H1 (cell line): Measurements from ENCODE around the gene FBLIM1. TPM values are rescaled to one million over a fixed set of nuclear protein-coding genes. Genes with fewer than 3 reads are reported as not detected.
A peak's percentile ranks its signal among the peaks of the same experiment; 100 is the strongest.

Experiments used
- CTCF ChIA-PET: fragments of 300-600 bp; sonication (Branson Sonifier 250); formaldehyde crosslinking; loops from one replicate; lab custom pipeline; 2021; ENCODE audit not compliant: partially characterized antibody; lab: Charles Lee
- POLR2A ChIA-PET: fragments of 300-600 bp; sonication (Branson Sonifier 250); formaldehyde crosslinking; loops from one replicate; lab custom pipeline; 2021; ENCODE audit warnings: inconsistent platforms; ENCODE audit not compliant: partially characterized antibody; lab: Charles Lee
- DNase-seq, 2 experiments: peaks; one replicate each; pipeline versions ENCODE4 v3.0.0 to v3.0.0-alpha.2; 2010 to 2022; ENCODE audit warnings: low spot score in 2 of 2, low read depth in 1 of 2, mixed read lengths in 1 of 2
- FAIRE-seq: peaks from 2 replicates; lab custom pipeline; 2011; peaks lifted over from hg19 to GRCh38; lab: Jason Lieb, UNC
- H2AFZ ChIP-seq: 2 replicates; pipeline ENCODE4 v1.8.1; 2012; ENCODE audit warnings: low read length, inconsistent platforms
- H2AK5ac ChIP-seq: 2 replicates; pipeline ENCODE4 v1.6.1; 2013; ENCODE audit warnings: low read depth, low read length
- H2BK120ac ChIP-seq: replicated peaks from 2 replicates; pipeline ENCODE3; 2013; ENCODE audit warnings: low read depth, low read length, inconsistent platforms
- H2BK12ac ChIP-seq: 2 replicates; pipeline ENCODE4 v1.6.1; 2013; ENCODE audit warnings: low read depth, low read length
- H2BK15ac ChIP-seq: 2 replicates; pipeline ENCODE4 v1.6.1; 2013; ENCODE audit warnings: low read length
- H2BK20ac ChIP-seq: 2 replicates; pipeline ENCODE4 v1.6.1; 2013; ENCODE audit warnings: low read length
- H2BK5ac ChIP-seq: 2 replicates; pipeline ENCODE4 v1.6.1; 2013; ENCODE audit warnings: low read depth, low read length
- H3K14ac ChIP-seq: 2 replicates; pipeline ENCODE4 v1.6.1; 2013; ENCODE audit warnings: inconsistent platforms; ENCODE audit not compliant: insufficient read length
- H3K18ac ChIP-seq: 2 replicates; pipeline ENCODE4 v1.6.1; 2013; ENCODE audit warnings: low read length; ENCODE audit errors: extremely low read depth
- H3K23ac ChIP-seq: 2 replicates; pipeline ENCODE4 v1.6.1; 2013; ENCODE audit warnings: inconsistent platforms; ENCODE audit not compliant: insufficient read length
- H3K23me2 ChIP-seq: 2 replicates; pipeline ENCODE4 v1.6.1; 2013; ENCODE audit warnings: low read depth, low read length
- H3K27ac ChIP-seq: 2 replicates; pipeline ENCODE4 v1.6.1; 2011; ENCODE audit warnings: low read depth, low read length, inconsistent platforms
- H3K27me3 ChIP-seq, 4 experiments: replicated peaks in 1 of 4; 1 replicate in 1 of 4; 2 replicates in 3 of 4; pipeline versions ENCODE4 v1.6.1 to v1.8.1; 2011 to 2013; ENCODE audit warnings: low read length in 3 of 4, mild to moderate bottlenecking in 3 of 4, inconsistent platforms in 2 of 4, mixed read lengths in 2 of 4, moderate library complexity in 1 of 4; ENCODE audit not compliant: control insufficient read depth in 3 of 4, insufficient read depth in 3 of 4; ENCODE audit errors: extremely low read depth in 1 of 4
- H3K36me3 ChIP-seq, 4 experiments: 2 replicates each; pipeline versions ENCODE4 v1.6.1 to v1.8.1; 2011 to 2013; ENCODE audit warnings: mild to moderate bottlenecking in 4 of 4, low read length in 3 of 4, moderate library complexity in 2 of 4, control low read depth in 1 of 4, inconsistent platforms in 1 of 4; ENCODE audit not compliant: insufficient read depth in 4 of 4, control insufficient read depth in 2 of 4
- H3K4ac ChIP-seq: replicated peaks from 2 replicates; pipeline ENCODE3; 2013; ENCODE audit warnings: low read length, low read depth, mixed read lengths, inconsistent platforms; ENCODE audit not compliant: insufficient read length
- H3K4me1 ChIP-seq, 4 experiments: replicated peaks in 1 of 4; 1 replicate in 1 of 4; 2 replicates in 3 of 4; pipeline versions ENCODE4 v1.6.1 to v1.8.1; 2011 to 2013; ENCODE audit warnings: low read length in 3 of 4, inconsistent platforms in 2 of 4, mixed read lengths in 1 of 4; ENCODE audit not compliant: insufficient read depth in 4 of 4, control insufficient read depth in 3 of 4
- H3K4me2 ChIP-seq, 2 experiments: 2 replicates each; pipeline versions ENCODE4 v1.6.1 to v1.8.1; 2011 to 2013; ENCODE audit warnings: low read depth in 2 of 2, low read length in 2 of 2, control low read depth in 1 of 2, inconsistent platforms in 1 of 2, mild to moderate bottlenecking in 1 of 2; ENCODE audit not compliant: insufficient read depth in 1 of 2
- H3K4me3 ChIP-seq, 4 experiments: fragments of 200-600, 300-600 bp in 1 of 4; sonication (generic), shearing (Covaris generic), sonication (Bioruptor Twin) in 1 of 4; 2 replicates each; pipeline versions ENCODE4 v1.5.1 to v1.8.1; 2011 to 2016; ENCODE audit warnings: low read length in 4 of 4, low read depth in 3 of 4, control low read depth in 2 of 4, inconsistent platforms in 2 of 4, mild to moderate bottlenecking in 2 of 4, mixed read lengths in 1 of 4, moderate library complexity in 1 of 4; ENCODE audit not compliant: insufficient read depth in 2 of 4; ENCODE audit errors: extremely low read depth in 1 of 4
- H3K56ac ChIP-seq: replicated peaks from 2 replicates; pipeline ENCODE3; 2013; ENCODE audit warnings: low read depth, mild to moderate bottlenecking, mixed read lengths, low read length, inconsistent platforms; ENCODE audit not compliant: insufficient read length
- H3K79me1 ChIP-seq: 2 replicates; pipeline ENCODE4 v1.6.1; 2013; ENCODE audit warnings: low read depth, low read length, control low read depth
- H3K79me2 ChIP-seq, 2 experiments: 2 replicates each; pipeline versions ENCODE4 v1.6.1 to v1.8.1; 2012 to 2013; ENCODE audit warnings: low read length in 2 of 2, mild to moderate bottlenecking in 2 of 2, inconsistent platforms in 1 of 2; ENCODE audit not compliant: insufficient read depth in 2 of 2, control insufficient read depth in 1 of 2
- H3K9ac ChIP-seq, 4 experiments: replicated peaks in 1 of 4; 1 replicate in 1 of 4; 2 replicates in 3 of 4; pipeline versions ENCODE4 v1.6.1 to v1.8.1; 2011 to 2013; ENCODE audit warnings: low read depth in 3 of 4, low read length in 3 of 4, control low read depth in 2 of 4, mild to moderate bottlenecking in 2 of 4, moderate library complexity in 2 of 4, inconsistent platforms in 1 of 4; ENCODE audit errors: extremely low read depth in 1 of 4
- H3K9me3 ChIP-seq, 2 experiments: 2 replicates each; pipeline versions ENCODE4 v1.6.1 to v1.8.1; 2012 to 2013; ENCODE audit warnings: mild to moderate bottlenecking in 2 of 2, moderate library complexity in 2 of 2, control low read depth in 1 of 2, inconsistent platforms in 1 of 2, low read depth in 1 of 2, low read length in 1 of 2, mixed read lengths in 1 of 2; ENCODE audit not compliant: insufficient read depth in 2 of 2
- H4K20me1 ChIP-seq, 2 experiments: replicated peaks in 1 of 2; 2 replicates each; pipeline versions ENCODE3 to v1.8.1; 2011 to 2013; ENCODE audit warnings: inconsistent platforms in 2 of 2, low read length in 2 of 2, mild to moderate bottlenecking in 1 of 2; ENCODE audit not compliant: insufficient read depth in 2 of 2, control insufficient read depth in 1 of 2
- H4K5ac ChIP-seq: 2 replicates; pipeline ENCODE4 v1.6.1; 2013; ENCODE audit warnings: low read length, low read depth, mixed read lengths, inconsistent platforms; ENCODE audit not compliant: insufficient read length
- H4K8ac ChIP-seq: 2 replicates; pipeline ENCODE4 v1.8.0; 2013; ENCODE audit warnings: mild to moderate bottlenecking, moderate library complexity, low read length, inconsistent platforms; ENCODE audit not compliant: insufficient read depth; ENCODE audit errors: extremely low read depth
- H4K91ac ChIP-seq: replicated peaks from 2 replicates; pipeline ENCODE3; 2013; ENCODE audit warnings: low read length, mixed read lengths, inconsistent platforms; ENCODE audit not compliant: insufficient read length
- KDM1A ChIP-seq: fragments of 200-600, 300-600 bp; sonication (generic); IDR thresholded peaks from 2 replicates; pipeline ENCODE4 v1.7.1; 2016; ENCODE audit warnings: mild to moderate bottlenecking, low read length, borderline replicate concordance
- PHF8 ChIP-seq: fragments of 200-600 bp; sonication (generic); conservative IDR thresholded peaks from 2 replicates; pipeline ENCODE4 v1.7.1; 2012; ENCODE audit warnings: low read depth, mild to moderate bottlenecking, inconsistent platforms, low read length, moderate library complexity
- WGBS, 2 experiments: shearing (Covaris generic) in 1 of 2; methylation state at CpG; one replicate each; pipeline versions ENCODE4 v1.1.6 to v1.1.7; 2013 to 2015; ENCODE audit warnings: low lambda C conversion rate in 2 of 2, mixed read lengths in 2 of 2, inconsistent platforms in 1 of 2, low coverage in 1 of 2, missing lambda C conversion rate in 1 of 2; ENCODE audit not compliant: insufficient replicate concordance in 2 of 2, insufficient coverage in 1 of 2, insufficient read length in 1 of 2; ENCODE audit errors: extremely low coverage in 1 of 2, missing lambda C conversion rate in 1 of 2; 5-methylcytosine and 5-hydroxymethylcytosine counted together
- polyA plus RNA-seq, 7 experiments: library from polyadenylated mRNA; depleted of rRNA in 3 of 7; stranded (reverse) in 5 of 7; unstranded in 2 of 7; fragments of >200 nt in 5 of 7; fragments of 200-250 nt in 2 of 7; gene quantifications; 1 replicate in 5 of 7; 2 replicates in 1 of 7; 4 replicates in 1 of 7; pipeline versions ENCODE4 v1.2.1 to v1.2.3, GENCODE V29; 2011 to 2013; ENCODE audit warnings: missing spikeins in 2 of 7, mixed read lengths in 2 of 7
- total RNA-seq: library from RNA; stranded (reverse); fragmentation: NEBNext Ultra II Directional; extraction: Animal tissue kit (Norgen Biotek cat#: 25700); gene quantifications from 2 replicates; pipeline ENCODE4 v1.2.1, GENCODE V29; 2021
- TF ChIP-seq, protein P1 (sequence below): IDR thresholded peaks from 2 replicates; pipeline ENCODE4 v1.6.1; 2011; ENCODE audit warnings: low read length, improper control_type of control experiment

Gene FBLIM1
- total and polyA plus RNA-seq, 2 of the 8 experiments (the other 6 are each of a cell fraction or from before 2014, with no cell fraction given), result 66.6 to 66.7 TPM

DNA sequence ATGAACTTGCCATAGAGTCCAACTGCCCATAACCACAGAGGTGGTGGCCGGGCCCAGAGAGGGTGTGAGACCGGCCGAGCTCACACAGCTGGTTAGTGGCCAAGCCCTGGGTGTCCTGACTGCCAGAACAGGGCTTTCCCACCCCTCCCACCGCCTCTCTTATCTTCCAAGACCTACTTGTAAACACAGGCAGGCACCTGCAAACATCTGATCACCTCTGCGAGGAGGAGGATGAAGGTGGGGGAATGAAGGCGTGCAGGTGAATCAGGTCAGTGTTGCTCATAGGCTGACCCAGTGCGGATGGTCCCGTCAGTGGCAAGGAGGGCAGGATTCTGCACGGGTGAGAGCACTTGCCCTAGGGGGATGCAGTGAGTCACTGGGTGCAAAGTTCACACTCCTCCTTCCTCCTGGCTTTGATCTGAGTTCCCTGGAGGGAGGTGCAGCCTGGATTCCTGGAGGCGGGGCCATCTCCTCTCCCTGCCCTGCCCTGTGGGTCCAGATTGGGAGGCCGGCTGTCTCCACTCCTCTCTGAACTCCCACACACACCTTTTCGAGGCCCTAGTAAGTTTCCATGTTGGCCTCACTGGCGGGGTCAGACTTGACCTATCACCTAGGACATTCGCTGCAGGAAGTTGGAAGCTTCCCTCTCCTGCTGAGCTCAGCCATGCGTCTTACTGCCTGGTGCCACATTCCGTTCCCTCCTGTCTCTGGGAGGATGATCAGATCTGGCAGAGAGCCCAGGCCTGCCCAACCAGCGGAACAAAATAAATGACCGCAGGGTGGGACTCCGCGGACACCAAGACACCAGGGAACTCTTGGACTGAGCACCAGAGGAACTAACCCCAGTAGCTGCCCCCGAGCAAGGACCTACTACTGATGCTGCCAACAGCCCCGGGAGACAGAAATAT lies 41.6 kb downstream of the FBLIM1 start:
- Histone ChIP-seq H3K23me2 (no peaks in the 10 kb centered on the region), H3K4me1 (peaks cover 0 to 18% (median 12%) of the 10 kb centered on the region in 4 experiments; a peak in 6 of 7 replicates), H3K27me3 (no peaks in the 10 kb centered on the region), H3K4me3 (no peak overlapping the region), H4K8ac (no peak overlapping the region; the same call in 1 of the 2 replicates), H3K56ac (no peak overlapping the region), H3K9ac (no peak overlapping the region), H3K18ac (peak overlapping the region; percentile 15; the same call in 1 of the 2 replicates), H3K27ac (no peak overlapping the region), H3K9me3 (no peaks in the 10 kb centered on the region), H3K23ac (no peak overlapping the region), H3K79me1 (no peaks in the 10 kb centered on the region), H4K91ac (no peak overlapping the region), H3K4me2 (no peak overlapping the region; a peak in 1 of 4 replicates), H2BK20ac (0 out of 2 replicates have a peak overlapping the region, but pooled peaks have one; percentile 6), H3K79me2 (no peaks in the 10 kb centered on the region), H2BK12ac (0 out of 2 replicates have a peak overlapping the region, but pooled peaks have one; percentile 32), H2BK120ac (no peak overlapping the region), H3K36me3 (no peaks in the 10 kb centered on the region), H2AK5ac (no peak overlapping the region), H2BK5ac (no peak overlapping the region), H3K14ac (no peak overlapping the region), H4K5ac (no peak overlapping the region), H2AFZ (peak overlapping the region; percentile 37), H2BK15ac (no peak overlapping the region; the same call in 1 of the 2 replicates), H3K4ac (no peak overlapping the region), H4K20me1 (peaks cover 0 to 1% of the 10 kb centered on the region in 2 experiments)
- no peak for FAIRE-seq
- CTCF ChIA-PET, result interaction anchor here (0.6 to 4.5 kb wide), 12 partner anchors 8 to 254 kb away, joined by 3 to 25 read pairs (median 4); partner anchors contain the start of gene UQCRHL
- DNase-seq, result peak; percentile 60 to 62
- WGBS, 2 experiments, result 82% methylated on average over 21 of the region's 22 CpGs; no CpG with 5 or more reads in 1 of the 2 experiments
- POLR2A ChIA-PET, result interaction anchor here (0.6 to 1.2 kb wide), 3 partner anchors 13 to 51 kb away, joined by 3 to 5 read pairs (median 3); no protein-coding TSS in a partner anchor
- TF ChIP-seq KDM1A (0 out of 2 replicates have a peak, but pooled peaks have one; percentile 14), PHF8 (no peak)
- TF ChIP-seq, protein P1, sequence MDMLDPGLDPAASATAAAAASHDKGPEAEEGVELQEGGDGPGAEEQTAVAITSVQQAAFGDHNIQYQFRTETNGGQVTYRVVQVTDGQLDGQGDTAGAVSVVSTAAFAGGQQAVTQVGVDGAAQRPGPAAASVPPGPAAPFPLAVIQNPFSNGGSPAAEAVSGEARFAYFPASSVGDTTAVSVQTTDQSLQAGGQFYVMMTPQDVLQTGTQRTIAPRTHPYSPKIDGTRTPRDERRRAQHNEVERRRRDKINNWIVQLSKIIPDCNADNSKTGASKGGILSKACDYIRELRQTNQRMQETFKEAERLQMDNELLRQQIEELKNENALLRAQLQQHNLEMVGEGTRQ, result peak; percentile 13; the same call in 1 of the 2 replicates
